ENCODE measurements around the gene FBXW9.

- TF ChIP-seq GATA2 (IDR thresholded peaks at IDR 0.05; ENCODE audit: low read depth, low read length), result no peak
- TF ChIP-seq GATA3 (IDR thresholded peaks at IDR 0.05; ENCODE audit: low read depth, low read length), result no peak
Measured at GRCh38 chr19:12668346-12668745, 28.1 kb downstream of the FBXW9 start.
